ENCODE results near the gene SYT2. TPM values are rescaled to one million over a fixed set of nuclear protein-coding genes. Genes with fewer than 3 reads are reported as not detected.
"Not testable (repeated sequence)": the region's sequence is repeated elsewhere in the genome, so short reads cannot be mapped to it uniquely, and the experiment has no call there.

Gene SYT2
- total and polyA plus RNA-seq, 2 of the 13 experiments (the other 11 are each of a cell fraction or from before 2014, with no cell fraction given), result not detected

- TF ChIP-seq, protein P1, sequence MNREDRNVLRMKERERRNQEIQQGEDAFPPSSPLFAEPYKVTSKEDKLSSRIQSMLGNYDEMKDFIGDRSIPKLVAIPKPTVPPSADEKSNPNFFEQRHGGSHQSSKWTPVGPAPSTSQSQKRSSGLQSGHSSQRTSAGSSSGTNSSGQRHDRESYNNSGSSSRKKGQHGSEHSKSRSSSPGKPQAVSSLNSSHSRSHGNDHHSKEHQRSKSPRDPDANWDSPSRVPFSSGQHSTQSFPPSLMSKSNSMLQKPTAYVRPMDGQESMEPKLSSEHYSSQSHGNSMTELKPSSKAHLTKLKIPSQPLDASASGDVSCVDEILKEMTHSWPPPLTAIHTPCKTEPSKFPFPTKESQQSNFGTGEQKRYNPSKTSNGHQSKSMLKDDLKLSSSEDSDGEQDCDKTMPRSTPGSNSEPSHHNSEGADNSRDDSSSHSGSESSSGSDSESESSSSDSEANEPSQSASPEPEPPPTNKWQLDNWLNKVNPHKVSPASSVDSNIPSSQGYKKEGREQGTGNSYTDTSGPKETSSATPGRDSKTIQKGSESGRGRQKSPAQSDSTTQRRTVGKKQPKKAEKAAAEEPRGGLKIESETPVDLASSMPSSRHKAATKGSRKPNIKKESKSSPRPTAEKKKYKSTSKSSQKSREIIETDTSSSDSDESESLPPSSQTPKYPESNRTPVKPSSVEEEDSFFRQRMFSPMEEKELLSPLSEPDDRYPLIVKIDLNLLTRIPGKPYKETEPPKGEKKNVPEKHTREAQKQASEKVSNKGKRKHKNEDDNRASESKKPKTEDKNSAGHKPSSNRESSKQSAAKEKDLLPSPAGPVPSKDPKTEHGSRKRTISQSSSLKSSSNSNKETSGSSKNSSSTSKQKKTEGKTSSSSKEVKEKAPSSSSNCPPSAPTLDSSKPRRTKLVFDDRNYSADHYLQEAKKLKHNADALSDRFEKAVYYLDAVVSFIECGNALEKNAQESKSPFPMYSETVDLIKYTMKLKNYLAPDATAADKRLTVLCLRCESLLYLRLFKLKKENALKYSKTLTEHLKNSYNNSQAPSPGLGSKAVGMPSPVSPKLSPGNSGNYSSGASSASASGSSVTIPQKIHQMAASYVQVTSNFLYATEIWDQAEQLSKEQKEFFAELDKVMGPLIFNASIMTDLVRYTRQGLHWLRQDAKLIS (CRISPR knock-in tag; IDR thresholded peaks at IDR 0.05), result no peak
- TF ChIP-seq RAD51 (IDR thresholded peaks at IDR 0.05; ENCODE audit: borderline replicate concordance) (no peak), NPAS2 (CRISPR knock-in tag; IDR thresholded peaks at IDR 0.05; ENCODE audit: borderline replicate concordance) (no peak), ZNF788 (CRISPR knock-in tag; IDR thresholded peaks at IDR 0.05; ENCODE audit: borderline replicate concordance) (no peak)
Observed at GRCh38 chr1:202547215-202547614, 163.0 kb downstream of the SYT2 start (continued).

DNA sequence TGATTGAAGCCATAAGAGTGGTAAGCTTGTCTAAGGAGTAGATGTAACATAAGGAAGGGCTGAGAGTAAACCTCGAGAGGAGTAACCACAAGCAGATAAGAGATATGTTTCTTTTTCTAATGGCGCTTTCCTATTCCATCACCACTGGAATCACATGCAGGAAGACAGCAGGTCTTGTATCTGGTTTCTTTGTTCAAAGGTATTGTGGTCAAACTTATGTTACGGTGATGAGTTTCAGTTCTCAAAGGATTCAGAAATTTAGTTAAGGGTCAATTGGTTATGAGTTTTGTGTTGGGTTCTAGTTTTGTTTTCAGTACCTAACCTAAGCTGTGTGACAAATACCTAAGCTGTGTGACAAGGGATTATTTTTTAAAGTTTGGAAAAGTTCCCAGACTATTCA, 163.5 kb downstream of the SYT2 start:
- in situ Hi-C loops (cut with HindIII; ENCODE audit: extremely low pct_ligation_motif_present, low pct_unique_long_range_greater_than_20kb); ATAC-seq; H3K4me2 ChIP-seq (ENCODE audit: low read depth, low read length); DNase-seq (ENCODE audit: low spot score); H3K9me3 ChIP-seq (ENCODE audit: low read length); BruUV-seq (replicated peaks); intact Hi-C loops (cut with micrococcal nuclease; ENCODE audit: unreplicated experiment); H3K27ac ChIP-seq (ENCODE audit: extremely low read length, insufficient read depth, low read length); CTCF ChIA-PET (ENCODE audit: low intra/inter-chr PET ratio, low total read pairs); H3K9ac ChIP-seq (ENCODE audit: insufficient read depth, low read depth, low read length); H3K79me2 ChIP-seq (ENCODE audit: insufficient read depth, low read length); H3K27me3 ChIP-seq (ENCODE audit: control insufficient read depth in 1 of 2, insufficient read depth in 2 of 2, low read length in 2 of 2); FAIRE-seq; POLR2A ChIA-PET; H4K20me1 ChIP-seq (ENCODE audit: insufficient read depth, low read length); H2AFZ ChIP-seq (ENCODE audit: low read length); H3K4me3 ChIP-seq (replicated peaks in 1 of 3; ENCODE audit: insufficient read depth in 1 of 3, low read depth in 2 of 3, low read length in 3 of 3); H3K36me3 ChIP-seq (replicated peaks in 1 of 2; ENCODE audit: control insufficient read depth in 1 of 2, insufficient read depth in 2 of 2, low read length in 2 of 2): not testable (repeated sequence)
- 94% methylated on average over 3 of the region's 3 CpGs for WGBS (ENCODE audit: low lambda C conversion rate)
- H3K4me1 ChIP-seq (ENCODE audit: insufficient read depth, low read length), result peaks cover 13% of the 10 kb centered on the region

GRCh38 chr1:202546377-202546776, 163.9 kb downstream of the SYT2 start:
- H3K36me3 ChIP-seq (replicated peaks in 1 of 2; ENCODE audit: control insufficient read depth in 1 of 2, insufficient read depth in 2 of 2, low read length in 2 of 2); H3K27ac ChIP-seq (ENCODE audit: extremely low read length, insufficient read depth, low read length); in situ Hi-C loops (cut with HindIII; ENCODE audit: extremely low pct_ligation_motif_present, low pct_unique_long_range_greater_than_20kb); H3K4me2 ChIP-seq (ENCODE audit: low read depth, low read length); POLR2A ChIA-PET; H3K9me3 ChIP-seq (ENCODE audit: low read length); DNase-seq (ENCODE audit: low spot score); H4K20me1 ChIP-seq (ENCODE audit: insufficient read depth, low read length); CTCF ChIA-PET (ENCODE audit: low intra/inter-chr PET ratio, low total read pairs); BruUV-seq (replicated peaks); H3K27me3 ChIP-seq (ENCODE audit: control insufficient read depth in 1 of 2, insufficient read depth in 2 of 2, low read length in 2 of 2); H2AFZ ChIP-seq (ENCODE audit: low read length); ATAC-seq; H3K79me2 ChIP-seq (ENCODE audit: insufficient read depth, low read length); H3K9ac ChIP-seq (ENCODE audit: insufficient read depth, low read depth, low read length); H3K4me3 ChIP-seq (replicated peaks in 1 of 3; ENCODE audit: insufficient read depth in 1 of 3, low read depth in 2 of 3, low read length in 3 of 3); intact Hi-C loops (cut with micrococcal nuclease; ENCODE audit: unreplicated experiment); FAIRE-seq: not testable (repeated sequence)
- H3K4me1 ChIP-seq (ENCODE audit: insufficient read depth, low read length), result peaks cover 13% of the 10 kb centered on the region
- 70% methylated on average over 3 of the region's 3 CpGs for WGBS (ENCODE audit: low lambda C conversion rate)

DNA sequence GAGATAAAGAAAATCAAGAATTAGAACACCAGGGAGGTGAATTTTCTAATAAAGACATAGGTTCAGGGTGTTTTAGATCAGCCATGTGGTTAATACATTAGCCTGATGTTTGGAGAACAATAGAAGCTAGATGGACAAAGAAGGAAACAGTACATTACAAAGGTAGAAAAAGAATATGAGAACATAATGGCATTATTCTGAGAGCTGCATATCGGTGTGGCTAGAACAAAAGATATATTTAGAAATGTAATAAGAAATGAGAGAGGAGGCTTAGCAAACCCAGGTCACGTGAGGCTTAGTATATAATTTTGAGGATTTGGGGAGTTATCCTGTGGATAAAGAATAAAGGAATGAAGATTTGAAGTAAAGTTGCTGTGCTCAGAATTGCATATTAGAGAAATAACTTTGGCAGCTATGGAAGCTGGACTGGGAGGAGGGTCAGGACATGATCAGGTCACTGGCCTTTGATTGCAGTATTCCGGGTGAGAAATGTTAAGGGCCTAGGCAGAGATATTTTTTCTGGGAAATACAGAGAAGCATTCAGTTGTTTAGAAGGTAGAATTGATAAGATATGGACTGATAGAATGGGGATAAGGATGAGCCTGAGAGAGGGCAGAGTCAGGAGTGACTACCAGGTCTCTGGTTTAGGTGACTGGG, 164.5 kb downstream of the SYT2 start:
- BruUV-seq (replicated peaks); H4K20me1 ChIP-seq (ENCODE audit: insufficient read depth, low read length); ATAC-seq; FAIRE-seq; CTCF ChIA-PET (ENCODE audit: low intra/inter-chr PET ratio, low total read pairs); H3K4me3 ChIP-seq (replicated peaks in 1 of 3; ENCODE audit: insufficient read depth in 1 of 3, low read depth in 2 of 3, low read length in 3 of 3); POLR2A ChIA-PET; in situ Hi-C loops (cut with HindIII; ENCODE audit: extremely low pct_ligation_motif_present, low pct_unique_long_range_greater_than_20kb); H3K27ac ChIP-seq (ENCODE audit: extremely low read length, insufficient read depth, low read length); H3K79me2 ChIP-seq (ENCODE audit: insufficient read depth, low read length); H3K9me3 ChIP-seq (ENCODE audit: low read length); H3K4me2 ChIP-seq (ENCODE audit: low read depth, low read length); H3K9ac ChIP-seq (ENCODE audit: insufficient read depth, low read depth, low read length); H2AFZ ChIP-seq (ENCODE audit: low read length); intact Hi-C loops (cut with micrococcal nuclease; ENCODE audit: unreplicated experiment); H3K27me3 ChIP-seq (ENCODE audit: control insufficient read depth in 1 of 2, insufficient read depth in 2 of 2, low read length in 2 of 2); H3K36me3 ChIP-seq (replicated peaks in 1 of 2; ENCODE audit: control insufficient read depth in 1 of 2, insufficient read depth in 2 of 2, low read length in 2 of 2); DNase-seq (ENCODE audit: low spot score): not testable (repeated sequence)
- WGBS (ENCODE audit: low lambda C conversion rate), result 95% methylated on average over 3 of the region's 3 CpGs
- peaks cover 13% of the 10 kb centered on the region for H3K4me1 ChIP-seq (ENCODE audit: insufficient read depth, low read length)
